ENCODE measurements around the gene SNAI3. TPM values are rescaled to one million over a fixed set of nuclear protein-coding genes. Genes with fewer than 3 reads are reported as not detected.

SNAI3 gene
- total RNA-seq, 4 donors from 2014 or later, result 0.94 to 2.0 (median 1.5) TPM

DNA sequence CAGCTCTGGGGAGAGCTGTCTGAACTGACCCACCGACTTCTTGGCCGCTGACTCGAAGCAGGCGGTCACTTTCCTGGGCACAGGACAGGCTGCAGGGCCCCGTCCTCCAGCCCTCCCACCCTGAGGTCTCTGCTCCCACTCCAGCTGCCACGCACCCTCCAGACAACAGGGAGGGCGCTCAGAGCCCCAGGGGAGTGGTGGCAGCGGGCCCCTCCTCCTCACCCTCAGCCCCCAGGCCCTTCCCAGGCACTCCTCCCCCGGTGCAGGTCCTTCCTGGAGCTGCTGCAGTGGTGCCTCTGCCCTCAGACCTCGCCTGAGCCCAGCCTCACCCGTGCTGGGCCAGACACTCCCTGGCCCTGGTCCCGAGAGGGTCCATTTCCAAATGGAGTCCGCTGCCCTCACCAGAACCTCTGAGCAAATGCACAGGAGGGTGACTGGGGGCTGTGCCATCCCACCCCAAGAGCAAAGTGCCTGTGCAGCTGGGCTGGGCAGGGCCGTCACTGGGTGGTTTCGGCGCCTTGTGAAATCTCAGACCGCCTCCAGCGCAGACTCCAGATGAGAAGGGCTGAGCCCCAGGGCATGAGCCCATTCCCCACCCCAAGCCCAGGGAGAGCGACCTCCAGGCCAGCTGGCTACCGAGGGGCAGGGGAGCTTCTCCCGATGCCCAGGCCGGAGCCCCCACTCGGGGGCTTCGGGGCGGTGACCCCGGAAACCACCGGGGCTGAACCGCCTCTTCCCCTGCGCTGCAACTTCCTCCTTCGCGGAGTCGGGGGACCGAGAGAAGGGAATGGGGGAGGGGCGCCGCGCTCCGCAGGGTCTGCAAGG, 36.2 kb downstream of the SNAI3 start:
- TF ChIP-seq, protein P1, sequence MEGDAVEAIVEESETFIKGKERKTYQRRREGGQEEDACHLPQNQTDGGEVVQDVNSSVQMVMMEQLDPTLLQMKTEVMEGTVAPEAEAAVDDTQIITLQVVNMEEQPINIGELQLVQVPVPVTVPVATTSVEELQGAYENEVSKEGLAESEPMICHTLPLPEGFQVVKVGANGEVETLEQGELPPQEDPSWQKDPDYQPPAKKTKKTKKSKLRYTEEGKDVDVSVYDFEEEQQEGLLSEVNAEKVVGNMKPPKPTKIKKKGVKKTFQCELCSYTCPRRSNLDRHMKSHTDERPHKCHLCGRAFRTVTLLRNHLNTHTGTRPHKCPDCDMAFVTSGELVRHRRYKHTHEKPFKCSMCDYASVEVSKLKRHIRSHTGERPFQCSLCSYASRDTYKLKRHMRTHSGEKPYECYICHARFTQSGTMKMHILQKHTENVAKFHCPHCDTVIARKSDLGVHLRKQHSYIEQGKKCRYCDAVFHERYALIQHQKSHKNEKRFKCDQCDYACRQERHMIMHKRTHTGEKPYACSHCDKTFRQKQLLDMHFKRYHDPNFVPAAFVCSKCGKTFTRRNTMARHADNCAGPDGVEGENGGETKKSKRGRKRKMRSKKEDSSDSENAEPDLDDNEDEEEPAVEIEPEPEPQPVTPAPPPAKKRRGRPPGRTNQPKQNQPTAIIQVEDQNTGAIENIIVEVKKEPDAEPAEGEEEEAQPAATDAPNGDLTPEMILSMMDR (IDR thresholded peaks at IDR 0.05; ENCODE audit: low read depth), result no peak

DNA sequence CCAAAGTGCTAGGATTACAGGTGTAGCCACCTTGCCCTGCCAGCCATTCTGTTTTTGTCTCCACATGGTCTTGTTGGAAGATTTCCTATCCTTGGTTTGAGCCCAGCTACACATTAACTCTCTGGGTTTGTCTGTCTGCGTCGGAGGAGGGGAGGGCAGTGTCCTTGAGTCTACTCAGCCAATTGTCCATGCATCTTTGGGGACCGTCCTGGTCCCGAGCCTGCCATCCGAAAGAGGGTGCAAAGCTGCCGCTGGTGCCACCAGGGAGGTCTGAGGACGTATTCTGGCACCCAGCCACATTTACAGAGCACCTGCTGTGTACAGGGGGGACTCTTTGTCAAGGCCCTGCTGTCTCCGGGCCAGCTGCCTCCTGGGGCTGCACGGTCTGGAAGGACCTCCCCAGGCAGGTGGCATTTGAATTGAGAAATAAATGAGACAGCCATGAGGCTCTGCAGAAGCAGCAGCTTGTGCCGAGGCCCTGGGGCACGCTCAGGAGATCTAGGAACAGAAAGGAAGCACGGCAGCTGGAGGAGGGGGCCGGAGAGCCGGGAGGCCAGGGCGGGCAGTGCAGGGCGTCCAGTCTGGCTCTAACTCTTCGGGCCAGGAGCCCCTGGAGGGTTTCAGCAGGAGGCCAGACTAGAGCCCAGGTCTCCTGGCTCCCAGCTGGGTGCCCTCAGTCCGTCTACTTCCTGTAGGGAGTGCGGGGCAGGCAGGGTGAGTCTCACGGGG, 36.9 kb downstream of the SNAI3 start:
- TF ChIP-seq, protein P1 (IDR thresholded peaks at IDR 0.05; ENCODE audit: low read depth), result no peak

DNA sequence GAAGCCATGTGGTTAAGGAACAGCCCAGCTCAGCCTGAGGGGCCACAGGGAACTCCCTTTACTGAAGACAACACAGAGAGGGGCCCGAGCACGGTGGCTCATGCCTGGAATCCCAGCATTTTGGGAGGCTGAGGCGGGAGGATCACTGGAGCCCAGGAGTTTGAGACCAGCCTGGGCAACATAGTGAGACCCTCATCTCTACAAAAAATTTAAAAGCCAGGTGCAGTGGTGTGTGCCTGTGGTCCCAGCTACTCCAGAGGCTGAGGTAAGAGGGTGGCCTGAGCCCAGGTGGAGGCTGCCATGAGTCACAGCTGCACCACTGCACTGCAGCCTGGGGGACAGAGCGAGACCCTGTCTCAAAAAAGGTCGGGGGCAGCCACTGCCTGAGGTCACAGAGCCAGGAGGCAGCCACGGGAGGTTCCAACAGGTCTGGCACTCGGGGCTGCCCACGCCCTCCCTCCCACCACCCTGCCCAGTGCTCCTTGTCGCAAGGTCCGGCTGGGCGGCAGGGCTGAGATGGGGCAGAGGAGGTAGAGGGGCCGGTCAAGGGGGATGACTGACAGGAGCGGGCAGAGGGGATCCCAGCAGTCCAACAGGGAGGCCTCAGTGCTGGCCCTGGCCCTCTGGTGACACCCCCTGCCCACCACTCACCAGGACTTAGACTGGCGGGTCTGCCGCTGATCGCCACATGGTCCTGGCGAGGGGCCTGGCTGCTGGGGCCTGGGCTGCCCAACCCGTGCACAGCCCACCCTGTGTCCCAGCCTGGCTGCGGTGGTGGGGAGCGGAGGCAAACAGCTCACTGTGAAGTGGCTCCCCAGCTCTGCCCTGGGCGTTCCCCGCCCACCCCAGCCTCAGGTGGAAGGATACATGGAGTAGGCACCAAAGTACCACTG, 38.9 kb downstream of the SNAI3 start:
- TF ChIP-seq, protein P1 (IDR thresholded peaks at IDR 0.05; ENCODE audit: low read depth), result no peak

DNA sequence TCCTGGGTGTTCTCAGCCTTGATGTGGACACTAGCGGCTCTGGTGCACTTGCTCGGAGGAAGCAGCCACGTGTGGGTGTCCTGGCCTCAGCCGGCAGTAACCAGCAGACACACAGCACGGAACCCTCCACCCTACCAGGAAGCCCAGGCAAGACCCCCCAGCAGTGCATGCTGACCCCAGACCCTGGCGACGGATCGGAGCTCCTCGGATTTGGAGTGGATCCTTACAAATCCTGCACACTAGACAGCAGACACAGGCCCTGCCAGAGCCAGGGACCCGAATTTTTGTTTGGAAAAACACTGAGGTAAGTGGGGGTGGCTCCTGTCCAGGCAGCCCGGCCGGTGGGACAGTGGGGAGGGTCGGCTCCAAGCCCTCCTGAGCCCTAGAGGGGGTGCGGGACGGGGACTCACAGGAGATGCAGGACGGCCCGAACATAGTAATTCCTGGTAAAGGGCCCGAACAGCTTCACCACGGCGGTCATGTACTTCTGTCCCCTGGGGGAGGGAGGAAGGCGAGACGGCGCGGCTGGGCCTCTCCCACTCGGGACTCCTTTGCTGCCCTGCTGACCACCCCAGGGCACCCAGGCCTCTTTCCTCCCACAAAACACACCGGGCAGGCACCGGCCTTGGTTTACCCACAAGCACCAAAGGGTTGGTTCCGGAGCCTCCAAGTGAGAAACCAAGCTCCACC, 39.8 kb downstream of the SNAI3 start:
- TF ChIP-seq, protein P1 (IDR thresholded peaks at IDR 0.05; ENCODE audit: low read depth), result no peak

DNA sequence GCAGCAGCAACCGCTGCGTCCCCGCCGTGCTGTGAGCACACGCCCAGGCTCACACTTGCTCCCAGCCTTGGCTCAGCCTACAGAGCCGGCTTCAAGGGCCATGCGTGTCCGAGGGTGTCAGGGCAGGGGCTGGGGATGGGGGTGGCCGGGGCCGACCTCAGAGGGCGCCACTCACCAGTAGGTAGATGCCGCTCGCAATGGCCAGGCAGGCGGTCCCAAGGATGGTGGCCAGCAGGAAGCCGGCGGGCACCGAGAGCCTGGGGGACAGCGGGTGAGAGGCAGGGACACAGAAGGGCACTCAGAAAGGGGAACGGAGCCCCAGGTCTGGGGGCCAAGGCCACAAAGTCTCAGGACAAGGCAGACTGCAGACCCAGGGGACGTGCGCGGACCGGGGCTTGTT, 40.4 kb downstream of the SNAI3 start:
- TF ChIP-seq, protein P1 (IDR thresholded peaks at IDR 0.05; ENCODE audit: low read depth), result no peak

DNA sequence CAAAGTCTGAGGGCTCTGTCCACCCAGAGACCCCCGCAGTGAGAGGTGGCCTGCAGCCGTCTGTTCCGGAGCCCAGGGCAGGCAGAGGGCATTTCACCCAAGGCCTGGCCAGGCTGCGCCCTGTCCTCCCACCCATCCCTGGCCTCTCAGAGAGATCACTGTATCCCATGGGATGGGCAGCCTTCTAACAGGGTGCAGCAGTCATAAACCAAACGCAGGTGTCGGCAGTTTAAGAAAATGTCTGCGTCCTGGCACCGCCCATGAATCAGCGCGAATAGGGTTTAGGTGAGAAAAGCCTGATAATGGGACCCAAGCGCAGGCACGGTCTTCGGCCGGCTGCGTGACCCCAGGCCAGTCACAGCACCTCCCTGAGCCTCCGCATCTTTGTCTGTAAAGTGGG, 40.9 kb downstream of the SNAI3 start:
- TF ChIP-seq, protein P1 (IDR thresholded peaks at IDR 0.05; ENCODE audit: low read depth), result no peak
